Erythroblast (primary cell): Measurements from ENCODE around the gene TSHZ3.

ENCODE experiments used
- GATA1 ChIP-seq: IDR thresholded peaks from 2 replicates; pipeline ENCODE4 v1.6.1; 2011; ENCODE audit warnings: low read depth, mild to moderate bottlenecking, control low read depth, low read length, moderate library complexity
- POLR2A ChIP-seq: IDR thresholded peaks from 2 replicates; pipeline ENCODE4 v1.6.1; 2011; ENCODE audit warnings: mild to moderate bottlenecking, low read length

- TF ChIP-seq POLR2A: no peak
- no peak for TF ChIP-seq GATA1
Measured at GRCh38 chr19:31268751-31269383, 80.4 kb downstream of the TSHZ3 start.
